ENCODE measurements around the gene CTU1. TPM values are rescaled to one million over a fixed set of nuclear protein-coding genes. Genes with fewer than 3 reads are reported as not detected.
A peak's percentile ranks its signal among the peaks of the same experiment; 100 is the strongest.

Gene CTU1
- total RNA-seq, 1 donor from 2014 or later: 8.3 TPM

GRCh38 chr19:51065221-51065960, 42.8 kb downstream of the CTU1 start:
- no peaks in the 10 kb centered on the region for H3K9me3 ChIP-seq
- H3K36me3 ChIP-seq: no peaks in the 10 kb centered on the region
- TF ChIP-seq CTCF (IDR thresholded peaks at IDR 0.05): no peak
- peak overlapping the region; percentile 29 for H3K4me3 ChIP-seq
- H3K27ac ChIP-seq: no peak overlapping the region
- no peak for DNase-seq
- H3K27me3 ChIP-seq (ENCODE audit: low read depth): peaks cover 43% of the 10 kb centered on the region
- peak; percentile 9 to 16 for ATAC-seq
- H3K4me1 ChIP-seq: peaks cover 7% of the 10 kb centered on the region
- intact Hi-C loops (cut with DNase I): no loop called here

GRCh38 chr19:51064534-51065220, 43.5 kb downstream of the CTU1 start, which contains the start of gene KLK13:
Gene KLK13 (minus strand): TSS chr19:51065092. CDS start chr19:51065067, 25 bp downstream.
- no peak for TF ChIP-seq CTCF (IDR thresholded peaks at IDR 0.05)
- DNase-seq: peak; percentile 53
- intact Hi-C loops (cut with DNase I): no loop called here
- Histone ChIP-seq H3K4me3 (peak within 1 kb of the TSS; percentile 29), H3K9me3 (no peaks in the 10 kb centered on the region), H3K27me3 (ENCODE audit: low read depth) (peaks cover 43% of the 10 kb centered on the region), H3K36me3 (no peaks in the 10 kb centered on the region), H3K4me1 (peaks cover 7% of the 10 kb centered on the region), H3K27ac (no peak within 1 kb of the TSS)
- peak; percentile 59 to 62 for ATAC-seq

GRCh38 chr19:51063664-51064063, 44.5 kb downstream of the CTU1 start:
- H3K4me1 ChIP-seq: peaks cover 7% of the 10 kb centered on the region
- no peak for ATAC-seq
- no peaks in the 10 kb centered on the region for H3K9me3 ChIP-seq
- DNase-seq: no peak
- no peak overlapping the region for H3K4me3 ChIP-seq
- TF ChIP-seq CTCF (IDR thresholded peaks at IDR 0.05): no peak
- no peaks in the 10 kb centered on the region for H3K36me3 ChIP-seq
- H3K27me3 ChIP-seq (ENCODE audit: low read depth): peaks cover 43% of the 10 kb centered on the region
- intact Hi-C loops (cut with DNase I): no loop called here
- H3K27ac ChIP-seq: no peak overlapping the region

- H3K27ac ChIP-seq: no peak overlapping the region
- no peak overlapping the region for H3K4me3 ChIP-seq
- no peak for ATAC-seq
- peaks cover 37% of the 10 kb centered on the region for H3K27me3 ChIP-seq (ENCODE audit: low read depth)
- H3K36me3 ChIP-seq: no peaks in the 10 kb centered on the region
- intact Hi-C loops (cut with DNase I): no loop called here
- H3K4me1 ChIP-seq: peaks cover 7% of the 10 kb centered on the region
- DNase-seq: no peak
- H3K9me3 ChIP-seq: no peaks in the 10 kb centered on the region
- TF ChIP-seq CTCF (IDR thresholded peaks at IDR 0.05): no peak
These were observed 47.2 kb downstream of the CTU1 start for GRCh38 chr19:51060973-51061372.

GRCh38 chr19:51060336-51060735, 47.9 kb downstream of the CTU1 start:
- Histone ChIP-seq H3K4me3 (no peak overlapping the region), H3K4me1 (peaks cover 7% of the 10 kb centered on the region), H3K27me3 (ENCODE audit: low read depth) (peaks cover 31% of the 10 kb centered on the region), H3K36me3 (no peaks in the 10 kb centered on the region), H3K9me3 (no peaks in the 10 kb centered on the region), H3K27ac (no peak overlapping the region)
- intact Hi-C loops (cut with DNase I): no loop called here
- no peak for TF ChIP-seq CTCF (IDR thresholded peaks at IDR 0.05)
- ATAC-seq (no peak), DNase-seq (no peak)
